ENCODE measurements around the gene SBF2.

SBF2 gene

DNA sequence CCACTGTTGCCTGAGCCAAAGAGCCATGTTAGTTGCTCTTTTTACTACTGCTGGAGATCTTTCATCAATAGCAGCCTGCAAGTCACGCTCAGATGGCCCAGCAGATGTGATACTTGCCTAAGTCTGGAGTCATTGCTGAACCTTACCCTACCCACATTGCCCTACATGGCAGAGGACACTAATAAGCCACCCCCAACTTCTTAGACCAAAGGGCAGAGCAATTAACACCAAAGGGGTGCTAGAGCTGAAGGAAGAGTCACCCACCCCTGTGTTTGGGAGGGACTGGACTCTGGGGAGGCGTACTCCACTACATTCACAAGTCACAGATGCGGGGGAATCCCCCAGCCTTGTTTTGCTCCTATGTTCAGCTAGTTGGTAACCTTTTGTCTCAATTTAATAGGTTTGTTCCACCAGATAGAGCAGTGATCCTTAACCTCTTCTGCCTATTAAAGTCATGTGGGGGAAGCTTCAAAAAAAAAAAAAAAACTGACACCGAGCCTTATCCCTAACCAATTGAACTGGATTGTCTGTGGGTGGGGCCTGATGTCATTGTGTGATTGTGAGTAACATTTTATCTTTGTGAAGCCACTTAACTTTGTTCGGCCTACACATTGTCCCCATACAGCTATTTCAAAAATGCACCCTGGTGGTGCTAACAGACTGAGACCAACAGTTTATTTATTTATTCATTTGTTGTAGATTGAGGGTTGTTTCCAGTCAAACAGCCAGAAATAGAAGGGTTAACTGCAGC is 23.9 kb upstream of the SBF2 start:
- no peak for DNase-seq (ENCODE audit: low read depth, low spot score)

- peak; percentile 29 for DNase-seq (ENCODE audit: low read depth, low spot score)
Observed at GRCh38 chr11:10317151-10317755, 23.2 kb upstream of the SBF2 start.

DNA sequence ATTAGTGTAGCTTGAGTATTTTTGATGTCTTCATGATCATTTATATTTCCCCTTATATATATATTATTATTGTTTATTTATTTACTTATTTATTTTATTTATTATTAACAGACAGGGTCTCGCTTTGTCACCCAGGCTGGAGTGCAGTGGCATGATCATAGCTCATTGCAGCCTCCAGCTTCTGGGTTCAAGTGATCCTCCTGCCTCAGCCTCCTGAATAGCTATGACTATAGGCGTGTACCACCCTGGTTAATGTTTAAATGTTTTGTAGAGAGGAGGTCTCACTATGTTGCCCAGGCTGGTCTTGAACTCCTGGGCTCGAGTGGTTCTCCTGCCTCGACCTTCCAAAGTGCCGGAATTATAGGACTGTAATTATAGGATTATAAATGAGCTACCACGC is 21.1 kb upstream of the SBF2 start:
- DNase-seq (ENCODE audit: low read depth, low spot score): no peak

DNA sequence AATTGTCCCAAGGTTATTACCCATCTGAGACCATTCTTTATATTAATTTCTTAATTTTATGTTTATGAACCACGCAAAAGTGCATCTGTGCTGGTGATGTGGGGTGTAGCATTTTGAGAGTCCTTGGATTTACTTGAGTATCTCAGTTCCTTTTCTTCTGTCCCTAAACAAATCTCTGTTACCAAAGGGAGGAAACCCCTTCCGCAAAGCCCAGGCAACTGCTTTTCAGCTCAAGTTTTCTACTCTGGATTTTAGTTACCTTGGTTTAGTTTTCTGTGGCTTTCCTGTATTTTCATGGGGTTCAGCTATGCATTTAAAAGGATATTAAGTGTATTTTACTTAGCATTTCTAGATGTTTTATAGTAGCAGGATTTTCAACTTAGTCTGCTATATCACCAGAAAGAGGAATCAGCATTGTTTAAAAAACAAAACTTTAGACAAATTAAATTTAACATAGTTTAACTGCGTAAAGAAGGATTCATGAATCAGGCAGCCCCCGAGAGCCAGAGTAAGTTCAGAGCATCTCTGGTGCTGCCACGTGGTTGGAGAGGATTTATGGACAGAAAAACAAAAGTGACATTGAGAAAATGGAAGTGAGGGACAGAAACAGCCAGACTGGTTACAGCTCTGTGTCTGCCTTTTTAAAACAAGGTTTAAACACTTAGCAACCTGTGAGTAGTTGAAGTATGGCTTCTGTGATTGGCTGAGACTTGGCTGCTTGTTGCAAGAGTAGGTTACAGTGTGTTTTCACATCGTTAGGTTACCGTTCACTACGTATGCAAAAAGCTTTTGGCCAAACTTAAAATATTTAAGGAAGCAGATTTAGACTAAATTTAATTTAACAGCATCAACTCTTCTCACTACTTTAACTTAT is 20.4 kb upstream of the SBF2 start:
- DNase-seq (ENCODE audit: low read depth, low spot score): peak; percentile 69

DNA sequence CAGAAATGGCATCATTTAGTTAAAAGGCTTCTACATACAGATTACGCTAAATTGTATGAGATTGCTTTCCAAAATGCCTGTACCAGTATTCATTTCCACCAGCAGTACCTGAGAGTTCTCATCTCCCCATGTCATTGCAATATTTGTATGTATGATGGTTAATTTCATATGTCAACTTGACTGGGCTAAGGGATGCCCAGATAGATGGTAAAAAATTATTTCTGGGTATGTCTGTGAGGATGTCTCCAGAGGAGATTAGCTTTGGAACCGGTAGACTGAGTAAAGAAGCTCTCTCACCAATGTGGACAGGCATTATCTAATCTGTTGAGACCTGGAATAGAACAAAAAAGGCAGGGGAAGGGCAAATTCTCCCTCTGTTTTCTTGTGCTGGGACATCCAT is 17.8 kb upstream of the SBF2 start:
- DNase-seq (ENCODE audit: low read depth, low spot score): no peak

DNA sequence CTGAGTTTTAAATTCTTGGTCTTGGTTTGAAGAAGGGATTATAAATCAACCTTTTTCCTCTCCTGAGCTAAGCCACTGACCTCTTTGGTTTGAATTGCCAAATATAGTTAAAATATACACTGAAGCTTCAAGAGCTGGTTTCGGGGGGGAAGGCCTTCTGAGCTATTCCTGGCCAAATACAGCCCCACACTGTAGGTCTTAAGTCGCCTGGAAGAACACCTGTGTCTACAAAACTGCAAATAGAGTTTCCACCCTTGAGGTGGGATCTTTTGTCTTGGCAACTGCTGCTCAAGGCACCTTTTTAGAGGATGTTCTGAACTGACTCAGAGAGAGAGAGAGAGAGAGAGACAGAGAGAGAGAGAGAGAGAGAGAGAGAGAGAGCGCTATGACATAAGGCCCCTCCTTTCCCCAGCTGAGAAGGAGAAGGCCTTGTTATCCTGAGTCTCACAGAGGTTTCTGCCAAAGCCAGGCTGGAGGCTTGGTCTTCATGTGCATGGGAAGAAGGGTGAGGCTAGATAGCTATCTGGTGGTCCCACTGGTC is 16.4 kb upstream of the SBF2 start:
- DNase-seq (ENCODE audit: low read depth, low spot score): no peak

DNA sequence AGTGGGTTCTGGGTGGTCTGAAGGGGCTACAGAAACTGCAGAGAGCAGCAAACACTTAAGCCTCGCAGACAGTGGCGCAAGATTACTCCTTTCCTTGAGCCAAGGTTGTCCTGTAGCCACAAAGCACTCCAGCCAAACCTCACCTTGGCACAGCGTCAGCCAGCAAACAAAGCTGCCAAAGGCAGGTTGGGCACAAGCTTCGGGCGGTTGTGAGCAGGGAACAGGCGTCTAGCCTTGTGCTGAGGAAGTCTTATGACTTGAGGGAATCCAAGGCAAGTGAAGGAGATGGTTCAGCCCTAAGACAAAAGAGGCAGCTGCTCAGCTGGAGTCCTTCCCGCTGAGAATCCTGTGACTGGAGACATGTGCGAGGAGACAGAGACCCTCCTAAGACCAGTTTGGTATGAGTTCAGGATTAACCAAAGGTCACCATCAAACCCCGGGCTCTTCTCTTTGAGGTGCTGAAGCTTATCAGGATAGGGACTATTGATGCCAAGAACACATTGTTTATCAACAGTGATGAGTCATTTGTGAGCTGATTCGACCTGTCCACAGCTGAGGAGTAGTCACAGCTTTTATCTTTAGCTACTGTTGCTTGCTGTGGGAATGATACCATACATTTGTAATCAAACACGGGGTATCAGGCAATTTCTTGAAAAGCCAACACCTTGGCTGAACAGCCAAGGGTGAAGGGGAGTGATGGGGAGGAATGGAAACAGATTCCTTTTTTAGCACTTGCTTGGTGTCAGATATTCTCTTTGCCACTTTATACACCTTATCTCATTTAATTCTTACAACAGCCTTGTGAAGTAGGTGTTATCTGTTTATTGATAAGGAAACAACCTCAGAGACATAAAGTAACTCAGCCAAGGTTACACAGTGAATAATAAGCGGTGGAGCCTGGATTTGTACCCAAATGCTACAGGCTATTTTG is 15.4 kb upstream of the SBF2 start:
- DNase-seq (ENCODE audit: low read depth, low spot score): peak; percentile 90

DNA sequence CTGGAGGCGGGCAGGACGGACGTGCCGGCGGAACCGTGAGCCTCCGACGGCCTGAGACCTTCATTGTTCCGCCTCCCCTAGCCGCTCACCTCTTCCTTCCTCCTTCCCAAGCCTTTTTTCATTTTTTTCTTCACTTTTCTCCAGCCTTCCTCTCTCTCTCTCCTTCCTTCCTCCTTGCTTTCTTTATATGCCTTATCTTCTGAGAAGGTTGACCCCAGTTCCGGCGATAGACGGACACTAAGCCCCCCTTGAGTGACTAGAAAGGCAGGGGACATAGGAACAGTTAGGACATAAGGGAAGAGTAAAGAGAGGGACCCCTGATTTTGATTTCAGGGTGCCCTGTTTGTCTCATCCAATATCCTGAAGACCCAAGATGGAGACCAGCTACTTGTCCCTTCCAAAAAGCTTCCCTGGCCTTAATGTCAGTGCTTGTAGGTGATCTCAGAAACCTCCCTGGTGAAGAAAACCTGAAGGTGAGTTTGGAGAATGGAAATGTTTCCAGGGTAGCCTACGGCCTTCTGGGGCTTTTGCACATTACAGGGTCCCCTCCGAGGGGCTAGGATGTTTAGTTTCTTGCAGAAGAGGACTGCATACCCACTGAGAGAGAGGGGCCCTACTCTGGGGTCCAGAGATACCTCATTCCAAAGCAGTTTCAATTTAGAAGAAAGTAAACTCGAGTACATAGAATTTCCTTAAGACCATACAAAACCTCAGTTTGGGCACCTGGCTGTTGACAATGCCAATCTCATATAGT is 14.4 kb upstream of the SBF2 start:
- peak; percentile 16 for DNase-seq (ENCODE audit: low read depth, low spot score)

DNA sequence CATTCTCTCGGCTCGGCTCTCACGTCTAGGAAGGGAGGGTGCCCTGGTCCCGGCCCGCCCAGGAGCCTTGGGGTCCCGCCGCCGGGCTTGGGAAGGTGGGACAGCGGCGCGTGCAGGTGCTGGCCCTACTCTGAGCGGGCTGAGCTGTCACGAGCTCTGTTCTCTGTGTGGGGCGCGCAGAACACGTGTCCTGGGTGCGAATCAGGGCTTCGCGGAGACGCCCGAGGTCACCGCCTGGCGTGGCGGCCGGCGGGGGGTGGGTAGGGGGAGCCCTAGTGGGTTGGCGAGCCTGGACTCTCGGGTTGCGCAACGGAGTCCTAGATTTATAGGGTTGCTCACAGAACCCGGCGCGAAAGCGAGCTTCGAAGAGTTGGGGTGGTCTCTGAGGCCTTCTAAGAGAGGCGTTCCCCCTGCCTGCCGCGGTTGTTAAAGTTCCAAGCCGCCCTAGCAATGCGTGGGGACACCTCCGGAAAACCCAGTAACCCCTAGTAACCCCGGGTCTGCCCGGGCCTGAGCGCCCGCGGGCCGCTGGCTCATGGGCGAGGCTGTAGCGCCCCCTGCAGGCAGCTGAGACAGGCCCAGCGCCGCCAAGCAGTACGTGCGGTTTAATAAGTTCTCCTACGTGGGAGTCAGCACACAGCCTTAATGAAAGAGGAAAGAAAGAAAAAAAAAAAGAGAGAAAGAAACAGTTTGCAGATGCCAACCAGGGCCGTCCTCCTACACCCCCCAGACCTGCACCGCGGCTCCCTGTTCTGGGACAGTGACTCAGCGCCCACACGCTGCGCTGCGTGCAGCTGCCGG is 13.6 kb upstream of the SBF2 start:
- DNase-seq (ENCODE audit: low read depth, low spot score): peak; percentile 93

DNA sequence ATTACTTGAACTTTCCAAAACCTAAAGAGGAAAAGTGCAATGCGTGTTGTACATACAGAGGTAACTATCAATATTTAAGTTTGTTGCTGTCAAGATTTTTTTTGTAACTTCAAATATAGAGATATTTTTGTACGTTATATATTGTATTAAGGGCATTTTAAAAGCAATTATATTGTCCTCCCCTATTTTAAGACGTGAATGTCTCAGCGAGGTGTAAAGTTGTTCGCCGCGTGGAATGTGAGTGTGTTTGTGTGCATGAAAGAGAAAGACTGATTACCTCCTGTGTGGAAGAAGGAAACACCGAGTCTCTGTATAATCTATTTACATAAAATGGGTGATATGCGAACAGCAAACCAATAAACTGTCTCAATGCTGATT is 13.0 kb upstream of the SBF2 start:
- no peak for DNase-seq (ENCODE audit: low read depth, low spot score)

DNA sequence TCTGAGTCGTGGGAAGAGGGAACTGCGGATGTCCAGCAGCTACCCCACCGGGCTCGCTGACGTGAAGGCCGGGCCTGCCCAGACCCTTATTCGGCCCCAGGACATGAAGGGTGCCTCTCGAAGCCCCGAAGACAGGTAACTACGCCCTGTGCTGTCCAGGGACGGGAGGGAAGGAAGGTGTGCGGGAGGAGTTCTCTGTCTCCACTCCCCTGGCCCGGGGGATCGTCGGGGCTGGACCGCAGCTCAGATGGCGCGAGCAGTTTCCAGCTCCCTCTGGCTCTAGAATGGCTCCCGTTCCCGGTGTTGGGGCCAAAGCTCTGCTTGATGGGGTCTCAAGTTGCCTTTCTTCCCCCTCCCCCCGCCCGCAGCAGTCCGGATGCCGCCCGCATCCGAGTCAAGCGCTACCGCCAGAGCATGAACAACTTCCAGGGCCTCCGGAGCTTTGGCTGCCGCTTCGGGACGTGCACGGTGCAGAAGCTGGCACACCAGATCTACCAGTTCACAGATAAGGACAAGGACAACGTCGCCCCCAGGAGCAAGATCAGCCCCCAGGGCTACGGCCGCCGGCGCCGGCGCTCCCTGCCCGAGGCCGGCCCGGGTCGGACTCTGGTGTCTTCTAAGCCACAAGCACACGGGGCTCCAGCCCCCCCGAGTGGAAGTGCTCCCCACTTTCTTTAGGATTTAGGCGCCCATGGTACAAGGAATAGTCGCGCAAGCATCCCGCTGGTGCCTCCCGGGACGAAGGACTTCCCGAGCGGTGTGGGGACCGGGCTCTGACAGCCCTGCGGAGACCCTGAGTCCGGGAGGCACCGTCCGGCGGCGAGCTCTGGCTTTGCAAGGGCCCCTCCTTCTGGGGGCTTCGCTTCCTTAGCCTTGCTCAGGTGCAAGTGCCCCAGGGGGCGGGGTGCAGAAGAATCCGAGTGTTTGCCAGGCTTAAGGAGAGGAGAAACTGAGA is 12.2 kb upstream of the SBF2 start:
- DNase-seq (ENCODE audit: low read depth, low spot score): peak; percentile 60

DNA sequence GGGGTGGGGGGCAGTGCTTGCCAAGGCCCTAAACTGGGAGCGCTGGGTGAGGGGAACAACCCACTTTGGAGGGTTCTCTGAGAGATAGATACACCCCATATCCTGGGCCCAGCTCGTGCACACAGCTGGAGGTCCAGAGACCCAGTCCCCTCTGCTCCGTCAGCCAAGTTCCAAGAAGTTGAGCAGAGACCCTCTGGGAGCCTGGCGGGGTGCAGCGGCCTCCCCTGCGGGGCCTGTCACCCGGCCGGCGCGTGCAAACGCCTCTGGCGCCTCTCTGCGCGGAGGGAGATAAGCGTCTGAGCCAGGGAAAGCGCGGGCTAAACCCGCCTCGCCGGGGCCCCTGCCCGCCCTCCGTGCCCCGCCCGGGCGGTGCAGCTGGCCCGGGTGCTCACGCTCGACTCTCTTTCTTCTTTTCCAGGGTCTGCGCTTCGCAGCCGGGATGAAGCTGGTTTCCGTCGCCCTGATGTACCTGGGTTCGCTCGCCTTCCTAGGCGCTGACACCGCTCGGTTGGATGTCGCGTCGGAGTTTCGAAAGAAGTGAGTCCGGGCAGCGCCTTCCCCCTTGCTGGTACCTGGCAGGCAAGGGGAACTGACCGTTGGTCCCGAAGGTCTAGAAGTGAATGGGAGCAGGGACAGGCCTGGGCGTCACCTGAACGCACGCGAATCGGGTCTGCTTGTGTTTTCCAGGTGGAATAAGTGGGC is 11.4 kb upstream of the SBF2 start:
- peak; percentile 58 for DNase-seq (ENCODE audit: low read depth, low spot score)

GRCh38 chr11:10304495-10305261 is 10.7 kb upstream of the SBF2 start, which contains the start of gene ADM:
Gene ADM, plus strand, starts transcription at chr11:10305073. Its CDS starts 628 bp downstream, at chr11:10305701.
- DNase-seq (ENCODE audit: low read depth, low spot score): peak; percentile 94

GRCh38 chr11:10303558-10304363 is 9.7 kb upstream of the SBF2 start:
- DNase-seq (ENCODE audit: low read depth, low spot score): peak; percentile 68

DNA sequence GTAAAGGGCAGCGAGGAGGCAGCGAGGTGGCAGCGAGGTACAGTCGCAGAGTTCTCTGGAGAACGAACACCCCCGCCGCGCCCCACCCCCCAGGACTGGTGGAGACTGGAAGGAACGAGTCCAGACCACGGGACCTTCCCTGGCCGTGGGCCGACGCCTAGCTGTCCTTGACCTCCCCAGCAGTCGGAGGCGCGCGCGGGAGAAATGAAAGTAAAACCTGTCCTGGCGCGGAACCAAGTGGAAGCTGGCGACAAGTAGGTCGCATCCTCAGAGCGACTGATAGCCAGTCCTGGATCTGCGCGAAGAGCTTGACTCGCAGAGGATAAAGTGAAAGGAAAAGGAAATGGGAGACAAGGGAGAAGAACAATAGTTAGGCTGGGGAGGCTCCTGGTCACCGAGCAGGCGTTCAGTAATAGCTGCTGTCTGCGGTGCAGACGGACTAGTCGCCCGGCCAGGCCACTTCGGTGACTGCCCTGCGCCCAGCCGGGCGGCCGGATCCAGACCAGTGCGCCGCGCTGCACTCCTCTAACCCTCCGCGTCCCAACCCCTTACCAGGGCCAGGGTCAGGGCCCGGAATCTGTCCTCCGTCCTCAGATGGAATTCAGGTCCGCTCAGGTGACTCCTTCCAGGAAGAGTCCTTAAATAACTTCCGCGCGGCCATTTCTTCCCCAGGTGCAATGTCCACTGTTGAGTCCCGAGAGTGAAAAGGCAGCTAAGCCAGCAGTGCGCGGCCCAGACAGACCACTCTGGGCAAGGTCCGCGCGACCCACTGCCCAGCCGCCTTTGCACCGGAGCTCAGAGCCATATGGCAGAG is 8.9 kb upstream of the SBF2 start:
- peak; percentile 76 for DNase-seq (ENCODE audit: low read depth, low spot score)
